ENCODE data around the gene KLHL6. TPM values are rescaled to one million over a fixed set of nuclear protein-coding genes. Genes with fewer than 3 reads are reported as not detected.

The KLHL6 gene
- total and polyA plus RNA-seq, 10 of the 15 experiments (the other 5 are each of a cell fraction or from before 2014, with no cell fraction given): 4.0 to 91.8 (median 24.4) TPM

DNA sequence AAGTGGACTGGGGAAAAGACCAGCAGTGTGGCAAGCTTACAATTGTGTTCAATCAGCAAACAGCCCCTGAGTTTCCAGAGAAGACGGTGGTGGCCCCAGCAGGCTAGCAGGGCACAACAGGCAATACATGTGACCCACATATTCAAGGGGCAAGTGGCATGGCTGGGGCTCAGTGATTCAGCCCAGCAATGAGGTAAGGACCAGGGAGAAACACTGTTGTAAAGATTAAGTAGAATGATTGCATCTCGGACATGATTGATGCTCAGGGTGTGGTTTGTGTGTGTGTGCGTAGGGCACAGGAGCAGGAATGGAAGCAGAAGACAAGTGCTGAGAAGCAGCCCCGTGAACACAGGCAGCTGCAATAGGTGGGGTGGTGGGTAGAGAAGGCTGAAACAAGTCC, 37.9 kb downstream of the KLHL6 start:
- DNase-seq (ENCODE audit: low read depth, low spot score) (no peak), ATAC-seq (no peak), FAIRE-seq (no peak)
- no peak overlapping the region for H3K4me3 ChIP-seq
- in situ Hi-C loops (cut with MboI): no loop called here
- H3K4me1 ChIP-seq (ENCODE audit: control insufficient read depth, insufficient read depth, low read length): peaks cover 34% of the 10 kb centered on the region
- no TSS peak for BruUV-seq (replicated peaks)
- no peaks in the 10 kb centered on the region for H3K9me3 ChIP-seq (replicated peaks; ENCODE audit: control insufficient read depth, insufficient read depth, low read length)
- H2AFZ ChIP-seq (ENCODE audit: control insufficient read depth, low read depth, low read length): no peak overlapping the region
- H3K27me3 ChIP-seq (replicated peaks in 1 of 2; ENCODE audit: control insufficient read depth in 2 of 2, insufficient read depth in 2 of 2, low read length in 1 of 2): no peaks in the 10 kb centered on the region
- no peaks in the 10 kb centered on the region for H4K20me1 ChIP-seq (ENCODE audit: control insufficient read depth, insufficient read depth)
- H3K36me3 ChIP-seq (ENCODE audit: control insufficient read depth in 2 of 2, insufficient read depth in 2 of 2, low read length in 1 of 2): no peaks in the 10 kb centered on the region; a peak in 1 of 4 replicates
- intact Hi-C loops (cut with micrococcal nuclease; ENCODE audit: unreplicated experiment): loop anchor here (2.0 kb wide), 1 partner anchor 37 kb away; the partner anchor contains the start of gene KLHL6
- POLR2A ChIA-PET: interaction anchor here (1.4 to 10.2 kb wide), 6 partner anchors 10 to 63 kb away, joined by 4 to 181 read pairs (median 41); no protein-coding TSS in a partner anchor
- SMC1A ChIA-PET (ENCODE audit: uncharacterized antibody, unreplicated experiment): interaction anchor here (0.8 to 8.8 kb wide), 12 partner anchors 8 to 74 kb away, joined by 3 to 115 read pairs (median 6); no protein-coding TSS in a partner anchor
- WGBS (ENCODE audit: insufficient coverage, insufficient replicate concordance, low lambda C conversion rate, missing lambda C conversion rate): 70% methylated on average over 4 of the region's 4 CpGs
- no peaks in the 10 kb centered on the region for H3K79me2 ChIP-seq (ENCODE audit: control insufficient read depth, insufficient read depth, low read length)
- H3K4me2 ChIP-seq (ENCODE audit: control insufficient read depth, insufficient read depth): peak overlapping the region; percentile 47; the same call in 1 of the 2 replicates
- RAD21 ChIA-PET (ENCODE audit: unreplicated experiment): interaction anchor here (1.7 to 12.6 kb wide), 4 partner anchors 10 to 74 kb away, joined by 7 to 245 read pairs (median 74); no protein-coding TSS in a partner anchor
- no peak for TF ChIP-seq BMI1 (IDR thresholded peaks at IDR 0.05; ENCODE audit: borderline replicate concordance)
- no peak for TF ChIP-seq ESRRA (IDR thresholded peaks at IDR 0.05; ENCODE audit: low read length)
- no peak for TF ChIP-seq FOXK2 (IDR thresholded peaks at IDR 0.05)
- TF ChIP-seq BCL11A (IDR thresholded peaks at IDR 0.05; ENCODE audit: low read depth, low read length): no peak
- TF ChIP-seq, protein P1, sequence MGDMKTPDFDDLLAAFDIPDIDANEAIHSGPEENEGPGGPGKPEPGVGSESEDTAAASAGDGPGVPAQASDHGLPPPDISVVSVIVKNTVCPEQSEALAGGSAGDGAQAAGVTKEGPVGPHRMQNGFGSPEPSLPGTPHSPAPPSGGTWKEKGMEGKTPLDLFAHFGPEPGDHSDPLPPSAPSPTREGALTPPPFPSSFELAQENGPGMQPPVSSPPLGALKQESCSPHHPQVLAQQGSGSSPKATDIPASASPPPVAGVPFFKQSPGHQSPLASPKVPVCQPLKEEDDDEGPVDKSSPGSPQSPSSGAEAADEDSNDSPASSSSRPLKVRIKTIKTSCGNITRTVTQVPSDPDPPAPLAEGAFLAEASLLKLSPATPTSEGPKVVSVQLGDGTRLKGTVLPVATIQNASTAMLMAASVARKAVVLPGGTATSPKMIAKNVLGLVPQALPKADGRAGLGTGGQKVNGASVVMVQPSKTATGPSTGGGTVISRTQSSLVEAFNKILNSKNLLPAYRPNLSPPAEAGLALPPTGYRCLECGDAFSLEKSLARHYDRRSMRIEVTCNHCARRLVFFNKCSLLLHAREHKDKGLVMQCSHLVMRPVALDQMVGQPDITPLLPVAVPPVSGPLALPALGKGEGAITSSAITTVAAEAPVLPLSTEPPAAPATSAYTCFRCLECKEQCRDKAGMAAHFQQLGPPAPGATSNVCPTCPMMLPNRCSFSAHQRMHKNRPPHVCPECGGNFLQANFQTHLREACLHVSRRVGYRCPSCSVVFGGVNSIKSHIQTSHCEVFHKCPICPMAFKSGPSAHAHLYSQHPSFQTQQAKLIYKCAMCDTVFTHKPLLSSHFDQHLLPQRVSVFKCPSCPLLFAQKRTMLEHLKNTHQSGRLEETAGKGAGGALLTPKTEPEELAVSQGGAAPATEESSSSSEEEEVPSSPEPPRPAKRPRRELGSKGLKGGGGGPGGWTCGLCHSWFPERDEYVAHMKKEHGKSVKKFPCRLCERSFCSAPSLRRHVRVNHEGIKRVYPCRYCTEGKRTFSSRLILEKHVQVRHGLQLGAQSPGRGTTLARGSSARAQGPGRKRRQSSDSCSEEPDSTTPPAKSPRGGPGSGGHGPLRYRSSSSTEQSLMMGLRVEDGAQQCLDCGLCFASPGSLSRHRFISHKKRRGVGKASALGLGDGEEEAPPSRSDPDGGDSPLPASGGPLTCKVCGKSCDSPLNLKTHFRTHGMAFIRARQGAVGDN (IDR thresholded peaks at IDR 0.05): 0 out of 2 replicates have a peak, but pooled peaks have one; percentile 21
- H3K9ac ChIP-seq (ENCODE audit: control insufficient read depth, insufficient read depth, low read length): no peak overlapping the region
- CTCF ChIA-PET: interaction anchor here (0.8 to 5.7 kb wide), 8 partner anchors 10 to 75 kb away, joined by 3 to 34 read pairs (median 8); no protein-coding TSS in a partner anchor
- no peak overlapping the region for H3K27ac ChIP-seq (ENCODE audit: control insufficient read depth, insufficient read depth)
